ENCODE results near the gene KCNS1. TPM values are rescaled to one million over a fixed set of nuclear protein-coding genes. Genes with fewer than 3 reads are reported as not detected.

Gene KCNS1
- total RNA-seq, 1 experiment from 2014 or later = 0.09 TPM

GRCh38 chr20:45060294-45060693 lies 40.6 kb downstream of the KCNS1 start:
- POLR2A ChIA-PET = no interaction called here

DNA sequence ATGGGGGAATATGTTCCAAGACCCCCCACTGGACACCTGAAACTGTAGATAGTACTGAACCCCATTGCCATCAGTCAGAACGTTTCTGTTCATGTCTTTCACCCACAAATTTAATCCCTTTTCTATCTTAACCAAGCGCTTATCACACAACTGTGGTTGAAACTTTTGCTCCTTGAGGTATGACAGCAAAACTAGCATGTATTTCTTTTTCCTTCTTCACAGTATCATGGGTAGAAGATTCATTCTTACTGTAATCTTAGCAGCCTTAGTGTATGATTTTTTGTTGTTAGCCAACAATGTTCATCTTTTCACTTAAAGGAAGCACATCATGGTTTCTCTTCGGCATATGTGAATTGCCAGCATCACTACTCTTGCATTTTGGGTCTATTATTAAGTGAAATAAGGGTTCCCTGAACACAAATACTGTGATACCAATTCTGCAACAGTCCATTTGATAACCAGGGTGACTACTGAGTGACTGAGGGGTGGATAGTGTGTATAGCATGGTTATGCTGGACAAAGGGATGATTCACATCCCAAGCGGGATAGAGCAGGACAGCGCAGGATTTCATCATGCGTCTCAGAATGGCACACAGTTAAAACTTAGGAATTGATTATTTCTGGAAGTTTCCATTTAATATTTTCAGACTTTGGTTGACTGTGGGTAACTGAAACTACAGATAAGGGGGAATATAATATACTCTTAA lies 41.8 kb downstream of the KCNS1 start:
- POLR2A ChIA-PET = interaction anchor here (0.6 kb wide), 1 partner anchor 374 kb away, joined by 3 read pairs; no protein-coding TSS in a partner anchor

More at GRCh38 chr20:45060294-45060693, 40.6 kb downstream of the KCNS1 start:
- Histone ChIP-seq H3K4me1 (peaks cover 5% of the 10 kb centered on the region), H3K9me3 (no peaks in the 10 kb centered on the region), H3K27me3 (replicated peaks; ENCODE audit: control insufficient read depth, insufficient read depth, low read length) (no peaks in the 10 kb centered on the region), H3K36me3 (ENCODE audit: control insufficient read depth, insufficient read depth, low read length) (no peaks in the 10 kb centered on the region), H3K4me3 (ENCODE audit: low read depth, low read length) (no peak overlapping the region)
- Mint-ChIP-seq H3K4me3 (ENCODE audit: unreplicated experiment) (no peak overlapping the region), H3K36me3 (ENCODE audit: insufficient read depth, unreplicated experiment) (peaks cover 8% of the 10 kb centered on the region), H3K4me1 (ENCODE audit: low read depth, unreplicated experiment) (peaks cover 14% of the 10 kb centered on the region), H3K27ac (ENCODE audit: unreplicated experiment) (no peak overlapping the region), H3K27me3 (ENCODE audit: insufficient read depth, unreplicated experiment) (no peaks in the 10 kb centered on the region), H3K9me3 (ENCODE audit: unreplicated experiment) (no peaks in the 10 kb centered on the region)
- intact Hi-C loops (cut with micrococcal nuclease; ENCODE audit: unreplicated experiment) = no loop called here
- TF ChIP-seq, protein P1, sequence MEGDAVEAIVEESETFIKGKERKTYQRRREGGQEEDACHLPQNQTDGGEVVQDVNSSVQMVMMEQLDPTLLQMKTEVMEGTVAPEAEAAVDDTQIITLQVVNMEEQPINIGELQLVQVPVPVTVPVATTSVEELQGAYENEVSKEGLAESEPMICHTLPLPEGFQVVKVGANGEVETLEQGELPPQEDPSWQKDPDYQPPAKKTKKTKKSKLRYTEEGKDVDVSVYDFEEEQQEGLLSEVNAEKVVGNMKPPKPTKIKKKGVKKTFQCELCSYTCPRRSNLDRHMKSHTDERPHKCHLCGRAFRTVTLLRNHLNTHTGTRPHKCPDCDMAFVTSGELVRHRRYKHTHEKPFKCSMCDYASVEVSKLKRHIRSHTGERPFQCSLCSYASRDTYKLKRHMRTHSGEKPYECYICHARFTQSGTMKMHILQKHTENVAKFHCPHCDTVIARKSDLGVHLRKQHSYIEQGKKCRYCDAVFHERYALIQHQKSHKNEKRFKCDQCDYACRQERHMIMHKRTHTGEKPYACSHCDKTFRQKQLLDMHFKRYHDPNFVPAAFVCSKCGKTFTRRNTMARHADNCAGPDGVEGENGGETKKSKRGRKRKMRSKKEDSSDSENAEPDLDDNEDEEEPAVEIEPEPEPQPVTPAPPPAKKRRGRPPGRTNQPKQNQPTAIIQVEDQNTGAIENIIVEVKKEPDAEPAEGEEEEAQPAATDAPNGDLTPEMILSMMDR (IDR thresholded peaks at IDR 0.05; ENCODE audit: insufficient read depth in 1 of 2, low read depth in 1 of 2, low read length in 1 of 2, severe bottlenecking in 1 of 2, unreplicated experiment in 1 of 2) = no peak
- BruUV-seq (replicated peaks) = no TSS peak
- DNase-seq = no peak
- CTCF ChIA-PET = interaction anchor here (0.7 to 1.9 kb wide), 3 partner anchors 16 to 223 kb away, joined by 3 to 8 read pairs (median 6); no protein-coding TSS in a partner anchor

GRCh38 chr20:45058168-45058850 lies 42.6 kb downstream of the KCNS1 start:
- intact Hi-C loops (cut with micrococcal nuclease; ENCODE audit: unreplicated experiment) = no loop called here
- no peak for DNase-seq
- peaks cover 13% of the 10 kb centered on the region for H3K36me3 Mint-ChIP-seq (ENCODE audit: insufficient read depth, unreplicated experiment)
- POLR2A ChIA-PET = interaction anchor here (0.6 kb wide), 1 partner anchor 373 kb away, joined by 3 read pairs; no protein-coding TSS in a partner anchor
- CTCF ChIA-PET = interaction anchor here (1.1 kb wide), 1 partner anchor 14 kb away, joined by 4 read pairs; no protein-coding TSS in a partner anchor
- Histone ChIP-seq H3K4me3 (ENCODE audit: low read depth, low read length) (no peak overlapping the region), H3K36me3 (ENCODE audit: control insufficient read depth, insufficient read depth, low read length) (no peaks in the 10 kb centered on the region), H3K27me3 (replicated peaks; ENCODE audit: control insufficient read depth, insufficient read depth, low read length) (no peaks in the 10 kb centered on the region), H3K4me1 (peaks cover 5% of the 10 kb centered on the region), H3K9me3 (no peaks in the 10 kb centered on the region)
- H3K4me3 Mint-ChIP-seq (ENCODE audit: unreplicated experiment) = no peak overlapping the region
- BruUV-seq (replicated peaks) = no TSS peak
- H3K27ac Mint-ChIP-seq (ENCODE audit: unreplicated experiment) = no peak overlapping the region
- H3K27me3 Mint-ChIP-seq (ENCODE audit: insufficient read depth, unreplicated experiment) = no peaks in the 10 kb centered on the region
- peaks cover 6% of the 10 kb centered on the region for H3K4me1 Mint-ChIP-seq (ENCODE audit: low read depth, unreplicated experiment)
- H3K9me3 Mint-ChIP-seq (ENCODE audit: unreplicated experiment) = no peaks in the 10 kb centered on the region
- TF ChIP-seq, protein P1 (IDR thresholded peaks at IDR 0.05; ENCODE audit: insufficient read depth in 1 of 2, low read depth in 1 of 2, low read length in 1 of 2, severe bottlenecking in 1 of 2, unreplicated experiment in 1 of 2) = no peak

More for the DNA sequence above, 41.8 kb downstream of the KCNS1 start:
- Mint-ChIP-seq H3K4me3 (ENCODE audit: unreplicated experiment) (no peak overlapping the region), H3K36me3 (ENCODE audit: insufficient read depth, unreplicated experiment) (peaks cover 7% of the 10 kb centered on the region), H3K4me1 (ENCODE audit: low read depth, unreplicated experiment) (peaks cover 6% of the 10 kb centered on the region), H3K27ac (ENCODE audit: unreplicated experiment) (no peak overlapping the region), H3K27me3 (ENCODE audit: insufficient read depth, unreplicated experiment) (no peaks in the 10 kb centered on the region), H3K9me3 (ENCODE audit: unreplicated experiment) (no peaks in the 10 kb centered on the region)
- CTCF ChIA-PET = interaction anchor here (0.6 to 1.9 kb wide), 3 partner anchors 15 to 142 kb away, joined by 4 to 8 read pairs (median 4); no protein-coding TSS in a partner anchor
- no peaks in the 10 kb centered on the region for H3K9me3 ChIP-seq
- H3K36me3 ChIP-seq (ENCODE audit: control insufficient read depth, insufficient read depth, low read length) = no peaks in the 10 kb centered on the region
- peaks cover 5% of the 10 kb centered on the region for H3K4me1 ChIP-seq
- TF ChIP-seq, protein P1 (IDR thresholded peaks at IDR 0.05; ENCODE audit: insufficient read depth in 1 of 2, low read depth in 1 of 2, low read length in 1 of 2, severe bottlenecking in 1 of 2, unreplicated experiment in 1 of 2) = no peak
- no peak overlapping the region for H3K4me3 ChIP-seq (ENCODE audit: low read depth, low read length)
- H3K27me3 ChIP-seq (replicated peaks; ENCODE audit: control insufficient read depth, insufficient read depth, low read length) = no peaks in the 10 kb centered on the region
- no peak for DNase-seq
- intact Hi-C loops (cut with micrococcal nuclease; ENCODE audit: unreplicated experiment) = no loop called here
- BruUV-seq (replicated peaks) = no TSS peak

Measured in Caco-2 (cell line).